H9 (cell line): Measurements from ENCODE around the gene TGM3. TPM values are rescaled to one million over a fixed set of nuclear protein-coding genes. Genes with fewer than 3 reads are reported as not detected.

Experiments
- DNase-seq: peaks from one replicate; pipeline ENCODE4 v3.0.0-alpha.2; 2017
- H2AFZ ChIP-seq: one replicate; pipeline ENCODE4 v1.6.1; 2013; ENCODE audit warnings: mild to moderate bottlenecking, low read length, control low read depth, moderate library complexity
- H2AK5ac ChIP-seq: 2 replicates; pipeline ENCODE4 v1.6.1; 2013; ENCODE audit warnings: low read length, control low read depth, mixed read lengths; ENCODE audit not compliant: insufficient read length
- H2BK120ac ChIP-seq: one replicate; pipeline ENCODE4 v1.6.1; 2013; ENCODE audit warnings: low read depth, mild to moderate bottlenecking, low read length, control low read depth, inconsistent platforms; ENCODE audit not compliant: poor library complexity, severe bottlenecking
- H2BK12ac ChIP-seq: 2 replicates; pipeline ENCODE4 v1.6.1; 2013; ENCODE audit warnings: low read length, control low read depth, mixed read lengths, low read depth; ENCODE audit not compliant: insufficient read length
- H2BK15ac ChIP-seq: 2 replicates; pipeline ENCODE4 v1.6.1; 2013; ENCODE audit warnings: low read depth, low read length, control low read depth
- H2BK20ac ChIP-seq: one replicate; pipeline ENCODE4 v1.6.1; 2013; ENCODE audit warnings: low read depth, mild to moderate bottlenecking, low read length, control low read depth, inconsistent platforms; ENCODE audit not compliant: poor library complexity, severe bottlenecking
- H2BK5ac ChIP-seq: 2 replicates; pipeline ENCODE4 v1.6.1; 2013; ENCODE audit warnings: low read length, control low read depth, mixed read lengths; ENCODE audit not compliant: insufficient read length
- H3K14ac ChIP-seq: 2 replicates; pipeline ENCODE4 v1.6.1; 2013; ENCODE audit warnings: low read length, control low read depth; ENCODE audit not compliant: insufficient read depth
- H3K18ac ChIP-seq: 2 replicates; pipeline ENCODE4 v1.6.1; 2013; ENCODE audit warnings: low read depth, mild to moderate bottlenecking, mixed read lengths, low read length, control low read depth; ENCODE audit not compliant: insufficient read length
- H3K23ac ChIP-seq: 2 replicates; pipeline ENCODE4 v1.6.1; 2013; ENCODE audit warnings: low read length, control low read depth, mixed read lengths, low read depth; ENCODE audit not compliant: insufficient read length
- H3K23me2 ChIP-seq: 2 replicates; pipeline ENCODE4 v1.6.1; 2013; ENCODE audit warnings: low read depth, mild to moderate bottlenecking, mixed read lengths, low read length, control low read depth; ENCODE audit not compliant: insufficient read length, poor library complexity, severe bottlenecking
- H3K27ac ChIP-seq: 2 replicates; pipeline ENCODE4 v1.5.1; 2013; ENCODE audit warnings: low read length, control low read depth, mixed read lengths, low read depth; ENCODE audit not compliant: insufficient read length
- H3K27me3 ChIP-seq: 2 replicates; pipeline ENCODE4 v1.6.1; 2013; ENCODE audit warnings: low read length, control low read depth, inconsistent platforms; ENCODE audit not compliant: insufficient read depth
- H3K4ac ChIP-seq: 2 replicates; pipeline ENCODE4 v1.6.1; 2013; ENCODE audit warnings: low read depth, mild to moderate bottlenecking, control low read depth, inconsistent platforms, low read length, moderate library complexity
- H3K4me1 ChIP-seq: 2 replicates; pipeline ENCODE4 v1.6.1; 2013; ENCODE audit warnings: low read length, control low read depth, inconsistent platforms; ENCODE audit not compliant: insufficient read depth
- H3K4me2 ChIP-seq: 2 replicates; pipeline ENCODE4 v1.6.1; 2013; ENCODE audit warnings: low read length, control low read depth, mixed read lengths; ENCODE audit not compliant: insufficient read length, insufficient read depth
- H3K56ac ChIP-seq: 2 replicates; pipeline ENCODE4 v1.6.1; 2013; ENCODE audit warnings: low read depth, mild to moderate bottlenecking, mixed read lengths, low read length, control low read depth; ENCODE audit not compliant: insufficient read length
- H3K79me1 ChIP-seq: 2 replicates; pipeline ENCODE4 v1.6.1; 2013; ENCODE audit warnings: low read depth, mild to moderate bottlenecking, moderate library complexity, low read length, control low read depth, inconsistent platforms; ENCODE audit not compliant: insufficient read depth, poor library complexity, severe bottlenecking
- H3K79me2 ChIP-seq: 2 replicates; pipeline ENCODE4 v1.6.1; 2013; ENCODE audit warnings: low read length, control low read depth, inconsistent platforms; ENCODE audit not compliant: insufficient read depth
- H3K9ac ChIP-seq: 2 replicates; pipeline ENCODE4 v1.6.1; 2013; ENCODE audit warnings: low read length, control low read depth, mixed read lengths; ENCODE audit not compliant: insufficient read length; ENCODE audit errors: extremely low read depth
- H3K9me3 ChIP-seq: one replicate; pipeline ENCODE4 v1.6.1; 2013; ENCODE audit warnings: low read depth, low read length, inconsistent platforms; ENCODE audit not compliant: control insufficient read depth
- H3T11ph ChIP-seq: one replicate; pipeline ENCODE4 v1.6.1; 2013; ENCODE audit warnings: mild to moderate bottlenecking, low read length, control low read depth, inconsistent platforms
- H4K20me1 ChIP-seq: one replicate; pipeline ENCODE4 v1.6.1; 2013; ENCODE audit not compliant: control insufficient read depth, insufficient read length, insufficient read depth
- H4K5ac ChIP-seq: 2 replicates; pipeline ENCODE4 v1.6.1; 2013; ENCODE audit warnings: low read depth, mild to moderate bottlenecking, mixed read lengths, low read length, control low read depth; ENCODE audit not compliant: insufficient read length
- H4K8ac ChIP-seq: replicated peaks from 2 replicates; pipeline ENCODE4 v1.6.1; 2013; ENCODE audit warnings: low read length, control low read depth, mixed read lengths, low read depth; ENCODE audit not compliant: insufficient read length
- H4K91ac ChIP-seq: 2 replicates; pipeline ENCODE4 v1.6.1; 2013; ENCODE audit warnings: low read depth, mild to moderate bottlenecking, moderate library complexity, mixed read lengths, low read length, control low read depth; ENCODE audit not compliant: insufficient read length
- H3K27ac Mint-ChIP-seq, 3 experiments: 2 replicates in 2 of 3; 3 replicates in 1 of 3; pipeline ENCODE4 v1.8.0; 2020 to 2021; ENCODE audit warnings: mixed read lengths in 3 of 3, mild to moderate bottlenecking in 1 of 3, moderate library complexity in 1 of 3
- H3K27me3 Mint-ChIP-seq: 2 replicates; pipeline ENCODE4 v1.8.0; 2021; ENCODE audit warnings: low read depth, mild to moderate bottlenecking, moderate library complexity, mixed read lengths
- H3K36me3 Mint-ChIP-seq, 3 experiments: 2 replicates in 2 of 3; 3 replicates in 1 of 3; pipeline ENCODE4 v1.8.0; 2020 to 2021; ENCODE audit warnings: low read depth in 3 of 3, mixed read lengths in 3 of 3; ENCODE audit not compliant: insufficient read depth in 1 of 3
- H3K4me1 Mint-ChIP-seq, 2 experiments: 2 replicates each; pipeline ENCODE4 v1.8.0; 2020; ENCODE audit warnings: mixed read lengths in 2 of 2
- H3K4me3 Mint-ChIP-seq, 2 experiments: 2 replicates in 1 of 2; 3 replicates in 1 of 2; pipeline ENCODE4 v1.8.0; 2020 to 2021; ENCODE audit warnings: mild to moderate bottlenecking in 2 of 2, mixed read lengths in 2 of 2, moderate library complexity in 1 of 2
- H3K9me3 Mint-ChIP-seq, 2 experiments: 2 replicates in 1 of 2; 3 replicates in 1 of 2; pipeline ENCODE4 v1.8.0; 2020; ENCODE audit warnings: mild to moderate bottlenecking in 2 of 2, mixed read lengths in 2 of 2, moderate library complexity in 1 of 2
- CTCF ChIP-seq: fragments of 200-600 bp; sonication (generic); conservative IDR thresholded peaks from 3 replicates; pipeline ENCODE4 v1.8.0; 2021; ENCODE audit warnings: antibody characterized with exemption, mild to moderate bottlenecking
- WGBS: extraction: QIAGEN DNeasy Blood & Tissue Kit; methylation state at CpG from one replicate; pipeline ENCODE4 v1.1.7; 2013; ENCODE audit warnings: missing lambda C conversion rate, low lambda C conversion rate, mixed read lengths; ENCODE audit not compliant: insufficient read length; ENCODE audit errors: extremely low coverage; 5-methylcytosine and 5-hydroxymethylcytosine counted together
- total RNA-seq: library from RNA; stranded (reverse); gene quantifications from 2 replicates; pipeline ENCODE4 v1.2.1, GENCODE V29; 2021

Gene TGM3
- total RNA-seq, 1 experiment from 2014 or later, result not detected

GRCh38 chr20:2260250-2260649 lies 35.6 kb upstream of the TGM3 start:
- Histone ChIP-seq H3K9ac (no peak overlapping the region), H2AFZ (no peak overlapping the region), H3K14ac (no peak overlapping the region), H3K56ac (no peak overlapping the region), H3K18ac (no peak overlapping the region), H3K9me3 (no peaks in the 10 kb centered on the region), H3K27me3 (no peaks in the 10 kb centered on the region), H3K4ac (no peak overlapping the region), H2BK15ac (no peak overlapping the region), H3K79me2 (no peaks in the 10 kb centered on the region), H2BK5ac (no peak overlapping the region), H3K4me1 (no peaks in the 10 kb centered on the region; the same call in 1 of the 2 replicates), H2AK5ac (no peak overlapping the region), H2BK120ac (no peak overlapping the region), H3K23me2 (peaks cover 5% of the 10 kb centered on the region), H3K23ac (no peak overlapping the region), H4K20me1 (no peaks in the 10 kb centered on the region), H3K4me2 (no peak overlapping the region), H2BK12ac (no peak overlapping the region), H3T11ph (no peak overlapping the region), H2BK20ac (no peak overlapping the region), H3K27ac (no peak overlapping the region), H4K8ac (no peak overlapping the region), H4K5ac (no peak overlapping the region), H3K79me1 (no peaks in the 10 kb centered on the region), H4K91ac (no peak overlapping the region)
- Mint-ChIP-seq H3K9me3 (no peaks in the 10 kb centered on the region), H3K27ac (no peak overlapping the region), H3K36me3 (no peaks in the 10 kb centered on the region), H3K27me3 (peaks cover 2% of the 10 kb centered on the region), H3K4me1 (peaks cover 11 to 14% of the 10 kb centered on the region in 2 experiments), H3K4me3 (no peak overlapping the region)
- no peak for DNase-seq
- no CpG with 5 or more reads among the region's 9 CpGs for WGBS
- no peak for TF ChIP-seq CTCF
